Glomerular visceral epithelial cell (primary cell): ENCODE data around the gene NAALADL2.

ENCODE experiments used
- DNase-seq: peaks from one replicate; pipeline ENCODE4 v3.0.0-alpha.2; 2016; ENCODE audit errors: extremely low spot score

Gene NAALADL2

DNA sequence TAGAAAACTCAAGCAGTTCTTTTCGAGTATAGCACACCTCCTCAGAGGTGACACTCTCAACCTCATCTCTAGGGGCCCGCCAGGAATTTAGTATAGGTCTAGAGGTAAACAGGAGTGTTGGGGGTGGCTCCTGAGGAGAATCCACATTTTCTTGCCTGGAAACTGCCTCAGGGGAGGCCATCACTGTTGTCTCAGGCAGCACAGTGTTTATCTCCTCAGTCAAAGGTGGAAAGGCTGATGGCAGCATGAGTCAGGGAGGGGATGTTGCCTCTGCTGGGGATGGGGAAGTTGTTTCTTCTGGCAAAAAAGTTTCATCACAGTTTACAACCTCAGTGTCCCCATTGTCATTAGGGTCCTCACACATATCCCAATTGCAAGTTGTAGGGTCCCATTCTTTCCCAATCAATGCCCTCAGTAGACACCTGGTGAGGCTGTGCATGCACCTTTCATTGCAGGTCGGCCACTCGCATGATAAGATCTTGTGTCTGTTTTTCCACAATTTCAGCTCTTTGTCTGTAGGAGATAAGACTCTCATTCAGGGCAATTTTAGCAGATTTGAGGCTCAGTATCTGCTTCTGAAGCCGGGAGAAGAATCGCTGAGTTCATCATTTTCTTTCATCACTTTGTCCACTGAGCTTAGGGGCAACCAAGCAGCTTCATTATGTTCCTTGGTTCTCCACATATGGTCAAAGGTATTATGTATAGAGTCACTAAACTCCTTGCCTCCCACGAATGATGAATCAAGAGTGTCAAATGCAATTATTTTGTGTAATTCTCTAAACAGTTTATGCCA lies 25.8 kb downstream of the NAALADL2 start:
- DNase-seq: no peak

GRCh38 chr3:174891524-174892203 lies 32.5 kb downstream of the NAALADL2 start:
- DNase-seq: no peak

DNA sequence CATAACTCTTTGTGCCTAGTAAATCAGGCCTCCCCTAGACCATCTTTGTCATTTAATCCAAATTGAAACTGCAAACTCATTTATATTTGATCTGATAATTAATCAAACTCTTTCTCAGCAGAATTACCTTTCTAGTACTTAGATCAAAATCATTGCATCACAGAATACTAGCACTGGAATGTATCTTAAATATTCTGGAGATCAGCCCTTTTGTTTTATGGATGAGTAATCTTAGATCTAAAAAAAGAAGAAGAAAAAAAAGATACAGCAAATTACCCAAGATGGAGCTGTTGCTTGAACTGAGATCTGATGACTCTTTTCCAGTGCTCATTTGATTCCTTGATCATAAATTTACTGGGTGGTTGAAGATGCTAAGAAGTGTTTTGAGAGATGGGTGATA lies 47.9 kb downstream of the NAALADL2 start:
- DNase-seq: no peak

GRCh38 chr3:174907628-174908407 lies 48.7 kb downstream of the NAALADL2 start:
- DNase-seq: no peak

DNA sequence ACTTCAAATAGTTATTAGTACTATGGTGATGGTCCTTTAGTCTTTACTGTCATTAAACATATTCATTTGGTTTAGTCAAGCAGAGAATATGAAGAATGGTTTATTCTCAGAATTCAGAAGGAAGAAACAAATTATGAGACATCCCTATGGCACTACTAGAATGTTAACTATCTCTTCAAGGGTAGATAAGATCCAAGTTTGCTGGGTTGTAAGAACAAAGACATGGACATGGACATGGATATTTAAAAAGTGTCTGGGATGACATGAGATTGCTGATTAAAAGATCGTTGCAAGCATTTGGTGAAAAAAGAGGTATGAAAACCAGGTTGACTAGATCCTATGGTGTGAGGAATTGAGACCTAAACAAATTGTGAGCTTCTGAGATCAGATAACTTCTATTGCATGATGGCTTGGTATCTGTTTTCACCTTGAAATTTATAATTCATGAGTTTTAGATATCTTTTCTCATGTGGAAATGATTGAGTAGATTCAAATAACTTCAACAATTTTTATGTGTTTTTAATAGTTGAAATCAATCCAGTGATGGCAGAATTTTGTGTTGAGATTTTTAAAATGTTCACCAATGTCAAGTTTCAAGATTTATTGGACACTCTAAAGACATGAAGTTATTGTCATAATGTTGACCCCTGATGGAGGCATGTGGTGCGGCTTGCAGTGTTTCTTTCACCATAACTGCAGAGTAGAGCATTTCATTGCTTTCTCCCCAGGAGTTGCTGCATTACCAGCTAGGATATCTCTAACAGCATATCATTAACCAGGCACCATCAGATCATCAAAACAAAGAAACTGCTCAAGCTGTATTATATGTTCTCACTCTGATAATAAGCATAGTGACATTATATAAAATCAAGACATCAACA lies 72.6 kb downstream of the NAALADL2 start:
- no peak for DNase-seq

- no peak for DNase-seq
These were observed 77.5 kb downstream of the NAALADL2 start for GRCh38 chr3:174936590-174936989.

DNA sequence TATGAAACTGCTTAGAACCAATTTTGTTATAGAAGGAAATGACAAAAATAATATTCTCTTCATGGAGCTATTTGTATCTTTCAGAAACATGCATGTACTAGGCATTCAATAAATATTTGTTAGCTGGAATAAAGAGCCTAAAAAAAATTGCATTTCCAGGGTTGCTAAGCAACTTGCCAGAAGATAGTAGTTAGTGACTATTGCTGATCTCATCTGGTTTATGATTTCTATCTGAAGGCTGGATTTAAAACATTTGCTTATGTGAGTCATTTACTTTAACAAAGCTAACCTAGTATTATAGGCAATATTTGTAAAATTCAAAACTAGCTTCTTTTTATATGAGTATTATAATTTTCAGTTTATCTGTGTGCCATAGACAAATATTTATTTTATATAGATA lies 78.3 kb downstream of the NAALADL2 start:
- no peak for DNase-seq

DNA sequence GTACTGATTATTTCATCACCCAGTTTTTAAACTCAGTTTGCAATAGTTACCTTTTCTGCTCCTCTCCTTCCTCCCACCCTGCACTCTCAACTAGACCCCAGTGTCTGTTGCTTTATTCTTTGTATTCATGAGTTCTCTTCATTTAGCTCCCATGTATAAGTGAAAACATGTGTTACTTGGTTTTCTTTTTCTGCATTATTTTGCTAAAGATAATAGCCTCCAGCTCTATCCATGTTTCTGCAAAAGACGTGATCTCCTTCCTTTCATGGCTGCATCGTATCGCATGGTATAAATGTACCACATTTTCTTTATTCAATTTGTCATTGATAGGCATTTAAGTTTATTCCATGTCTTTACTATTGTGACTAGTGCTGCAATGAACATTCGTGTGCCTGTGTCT lies 79.0 kb downstream of the NAALADL2 start:
- DNase-seq: no peak

DNA sequence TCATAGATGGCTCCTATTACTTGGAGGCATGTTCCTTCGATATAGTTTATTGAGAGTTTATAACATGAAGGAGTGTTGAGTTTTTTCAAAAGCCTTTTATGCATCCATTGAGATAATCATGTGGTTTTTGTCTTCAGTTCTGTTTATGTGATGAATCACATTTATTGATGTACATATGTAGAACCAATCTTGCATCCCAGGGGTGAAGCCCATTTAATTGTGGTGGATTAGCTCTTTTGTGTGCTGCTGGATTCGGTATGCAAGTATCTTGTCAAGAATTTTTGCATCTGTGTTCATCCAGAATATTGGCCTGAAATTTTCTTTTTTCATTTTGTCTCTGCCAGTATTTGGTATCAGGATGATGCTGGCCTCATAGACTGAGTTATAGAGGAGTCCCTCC lies 81.0 kb downstream of the NAALADL2 start:
- no peak for DNase-seq

DNA sequence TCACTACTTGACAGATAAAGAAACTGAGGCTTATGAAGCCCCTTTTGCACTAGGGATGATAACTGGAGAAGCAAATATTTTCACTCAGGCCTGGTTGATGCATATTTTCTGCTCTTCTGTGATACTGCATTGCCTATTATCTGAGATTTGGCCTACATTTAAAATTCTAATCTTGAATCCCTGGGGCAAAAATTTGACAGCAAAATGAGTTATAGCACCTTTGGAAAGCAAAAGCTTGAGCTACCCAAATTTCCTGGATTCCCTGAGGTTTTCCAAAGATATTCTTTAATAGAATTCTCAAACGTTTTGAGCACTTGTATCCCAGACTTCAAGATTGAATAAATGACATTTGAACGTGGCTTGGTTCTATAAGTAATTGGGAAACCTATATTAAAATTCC lies 86.1 kb downstream of the NAALADL2 start:
- DNase-seq: no peak

- DNase-seq: no peak
These were observed 86.8 kb downstream of the NAALADL2 start for GRCh38 chr3:174945951-174946350.

GRCh38 chr3:174949523-174949922 lies 90.4 kb downstream of the NAALADL2 start:
- peak; percentile 39 for DNase-seq

DNA sequence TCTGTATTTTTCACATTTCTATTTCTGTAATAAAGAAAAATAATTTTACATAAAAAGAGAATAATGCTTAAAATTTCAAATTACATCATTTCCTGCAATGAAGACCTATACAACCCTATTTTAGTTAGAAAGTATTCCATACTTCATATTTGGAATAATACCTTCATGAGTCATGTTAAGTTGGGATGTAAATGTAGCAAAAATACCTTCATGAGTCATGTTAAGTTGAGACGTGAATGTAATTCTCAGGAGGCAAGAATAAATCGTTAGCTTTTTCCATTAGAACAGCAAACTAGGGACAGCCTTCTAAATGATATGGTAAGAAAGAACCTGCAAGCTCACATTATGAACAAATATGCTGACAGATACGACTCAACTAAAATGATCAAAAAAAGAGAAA lies 91.9 kb downstream of the NAALADL2 start:
- DNase-seq: peak; percentile 54

DNA sequence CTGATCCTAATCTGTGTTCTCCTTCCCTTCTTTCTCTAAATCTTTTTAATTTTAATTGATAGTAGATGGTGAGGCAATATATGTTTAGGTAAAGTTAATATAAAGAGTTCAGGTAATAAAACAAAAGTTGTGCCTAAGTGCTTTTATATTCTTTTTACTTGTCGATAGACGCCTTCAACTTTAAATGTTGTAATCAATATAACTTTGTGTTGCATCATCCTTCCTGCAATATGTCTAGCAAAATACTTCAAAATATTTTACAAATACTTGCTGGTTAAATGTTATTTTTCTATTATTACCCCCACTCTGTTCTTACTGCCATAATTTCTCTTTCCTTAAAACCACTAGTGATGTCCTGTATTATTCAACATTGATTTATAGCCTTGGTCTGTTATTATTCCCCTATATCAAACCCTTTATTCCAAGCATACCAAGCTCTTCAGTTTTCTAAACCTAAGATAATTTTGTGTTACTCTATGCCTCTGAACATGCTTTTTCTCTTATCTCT lies 92.4 kb downstream of the NAALADL2 start:
- no peak for DNase-seq

DNA sequence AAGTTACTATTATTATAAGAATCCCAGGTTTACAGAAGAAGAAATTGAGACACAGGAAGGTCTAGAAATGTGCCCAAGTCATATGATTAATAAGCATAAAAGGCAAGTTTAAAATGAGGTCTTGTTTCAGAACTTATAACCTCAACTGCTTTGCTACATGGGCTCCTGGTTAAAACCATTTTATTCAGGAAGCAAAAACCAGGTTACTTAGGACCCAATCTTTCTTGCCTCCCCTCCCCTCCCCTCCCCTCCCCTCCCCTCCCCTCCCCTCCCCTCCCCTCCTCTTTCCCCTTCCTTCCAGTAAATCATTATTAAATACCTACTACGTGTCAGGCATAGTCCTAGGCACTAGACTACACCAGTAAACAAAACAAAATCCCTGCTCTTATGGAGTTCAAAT lies 93.9 kb downstream of the NAALADL2 start:
- DNase-seq: no peak

DNA sequence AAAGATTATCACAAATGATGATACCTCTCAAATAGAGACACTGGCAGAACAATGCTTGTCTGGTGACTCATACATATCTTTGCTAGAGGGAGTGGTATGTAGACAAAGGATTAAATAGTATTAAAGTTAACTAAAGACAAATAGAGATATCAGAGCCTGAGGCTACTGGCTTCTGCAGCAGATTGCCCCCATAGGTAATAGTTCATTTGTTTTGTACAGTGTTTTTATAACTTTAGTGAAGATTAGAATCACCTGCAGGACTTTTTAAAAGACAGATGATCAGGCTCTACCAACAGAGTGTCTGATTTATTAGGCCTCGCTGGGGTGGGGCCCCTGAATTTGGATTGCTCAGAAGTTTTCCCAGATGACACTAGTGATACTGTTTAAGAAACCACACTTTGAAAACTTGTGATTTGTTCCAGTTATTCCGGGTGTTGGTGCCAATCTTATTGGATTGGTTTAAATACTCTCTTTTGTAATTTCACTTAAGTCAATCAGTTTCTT lies 96.4 kb downstream of the NAALADL2 start:
- DNase-seq: peak; percentile 12

- DNase-seq: no peak
These were observed 97.9 kb downstream of the NAALADL2 start for GRCh38 chr3:174957081-174957480.

DNA sequence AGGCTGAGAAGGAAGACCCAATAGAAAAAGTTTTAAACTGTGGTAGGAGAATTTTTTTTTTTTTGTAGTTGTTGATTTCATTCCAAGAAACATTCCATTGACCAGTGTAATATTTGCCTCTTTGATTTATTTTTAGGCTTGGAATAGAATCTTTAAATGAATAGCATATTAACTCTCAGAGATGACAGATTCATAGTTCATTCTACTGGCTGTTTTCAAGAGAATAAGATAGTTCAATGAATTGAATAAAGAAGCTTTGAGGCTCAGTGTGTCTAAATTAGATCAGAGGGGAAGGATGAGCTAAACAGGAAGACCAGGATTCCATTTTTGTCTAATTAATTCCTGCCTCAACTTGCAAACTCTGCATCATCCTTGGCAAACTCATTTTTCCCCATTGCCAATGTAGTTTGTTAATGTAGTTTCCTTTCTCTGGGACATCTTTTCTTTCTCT lies 98.4 kb downstream of the NAALADL2 start:
- no peak for DNase-seq

- no peak for DNase-seq
These were observed 99.7 kb downstream of the NAALADL2 start for GRCh38 chr3:174958671-174959328.

DNA sequence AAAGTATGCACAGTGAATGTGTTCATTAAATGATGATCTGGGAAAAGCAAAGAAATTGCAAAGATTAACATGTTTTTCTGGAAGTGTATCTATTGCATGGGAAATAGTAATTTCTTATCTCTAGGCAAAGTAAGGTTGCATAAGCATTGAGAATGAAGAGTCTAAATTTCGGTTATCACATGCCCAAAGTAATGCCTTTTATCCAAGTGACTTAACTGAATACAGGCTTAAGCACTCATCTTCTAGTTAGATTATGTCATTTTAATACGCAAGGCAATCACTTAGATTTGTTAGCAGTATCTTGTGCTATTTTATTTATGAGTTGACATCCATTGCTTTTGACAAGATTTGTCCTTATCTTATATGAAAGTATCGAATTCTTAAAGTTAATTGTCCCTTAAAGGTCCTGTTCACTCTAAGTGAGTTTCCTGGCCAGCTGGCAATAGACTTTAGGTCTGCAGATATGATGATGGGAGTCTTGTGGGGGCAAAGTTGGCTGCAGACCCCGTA lies 100.5 kb downstream of the NAALADL2 start:
- no peak for DNase-seq
